ENCODE data around the gene ATP2A2. TPM values are rescaled to one million over a fixed set of nuclear protein-coding genes. Genes with fewer than 3 reads are reported as not detected.

Gene ATP2A2
- polyA plus RNA-seq, 1 experiment = 267 TPM

DNA sequence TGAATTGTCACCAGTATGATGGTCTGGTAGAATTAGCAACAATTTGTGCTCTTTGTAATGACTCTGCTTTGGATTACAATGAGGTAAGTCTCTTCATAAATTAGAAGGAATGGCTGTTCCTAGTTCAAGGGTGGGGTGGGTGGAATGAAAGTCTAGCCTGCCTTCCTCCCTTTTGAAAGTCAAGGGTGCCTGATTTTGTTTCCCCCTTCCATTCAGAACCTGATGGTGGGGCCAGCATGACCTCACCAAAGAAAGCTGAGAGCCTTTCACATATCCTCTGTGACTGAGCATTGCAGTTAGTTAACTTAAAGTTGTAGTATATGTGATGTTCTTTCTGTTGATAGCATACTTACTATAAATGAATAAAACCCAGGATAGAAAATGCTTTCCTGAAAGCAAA, 52.2 kb downstream of the ATP2A2 start:
- POLR2A ChIA-PET = no interaction called here
- DNase-seq (ENCODE audit: low read depth) = no peak
- peaks cover 48% of the 10 kb centered on the region for H3K36me3 ChIP-seq (ENCODE audit: control insufficient read depth, insufficient read depth, low read length)
- CTCF ChIA-PET = interaction anchor here (1.6 kb wide), 1 partner anchor 99 kb away, joined by 3 read pairs; no protein-coding TSS in a partner anchor
- TF ChIP-seq, protein P1, sequence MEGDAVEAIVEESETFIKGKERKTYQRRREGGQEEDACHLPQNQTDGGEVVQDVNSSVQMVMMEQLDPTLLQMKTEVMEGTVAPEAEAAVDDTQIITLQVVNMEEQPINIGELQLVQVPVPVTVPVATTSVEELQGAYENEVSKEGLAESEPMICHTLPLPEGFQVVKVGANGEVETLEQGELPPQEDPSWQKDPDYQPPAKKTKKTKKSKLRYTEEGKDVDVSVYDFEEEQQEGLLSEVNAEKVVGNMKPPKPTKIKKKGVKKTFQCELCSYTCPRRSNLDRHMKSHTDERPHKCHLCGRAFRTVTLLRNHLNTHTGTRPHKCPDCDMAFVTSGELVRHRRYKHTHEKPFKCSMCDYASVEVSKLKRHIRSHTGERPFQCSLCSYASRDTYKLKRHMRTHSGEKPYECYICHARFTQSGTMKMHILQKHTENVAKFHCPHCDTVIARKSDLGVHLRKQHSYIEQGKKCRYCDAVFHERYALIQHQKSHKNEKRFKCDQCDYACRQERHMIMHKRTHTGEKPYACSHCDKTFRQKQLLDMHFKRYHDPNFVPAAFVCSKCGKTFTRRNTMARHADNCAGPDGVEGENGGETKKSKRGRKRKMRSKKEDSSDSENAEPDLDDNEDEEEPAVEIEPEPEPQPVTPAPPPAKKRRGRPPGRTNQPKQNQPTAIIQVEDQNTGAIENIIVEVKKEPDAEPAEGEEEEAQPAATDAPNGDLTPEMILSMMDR (IDR thresholded peaks at IDR 0.05; ENCODE audit: insufficient read depth, low read depth, low read length) = no peak
- no peaks in the 10 kb centered on the region for H3K27me3 ChIP-seq (ENCODE audit: control insufficient read depth, insufficient read depth, low read length)
- H3K4me3 ChIP-seq (ENCODE audit: low read depth, low read length) = no peak overlapping the region

DNA sequence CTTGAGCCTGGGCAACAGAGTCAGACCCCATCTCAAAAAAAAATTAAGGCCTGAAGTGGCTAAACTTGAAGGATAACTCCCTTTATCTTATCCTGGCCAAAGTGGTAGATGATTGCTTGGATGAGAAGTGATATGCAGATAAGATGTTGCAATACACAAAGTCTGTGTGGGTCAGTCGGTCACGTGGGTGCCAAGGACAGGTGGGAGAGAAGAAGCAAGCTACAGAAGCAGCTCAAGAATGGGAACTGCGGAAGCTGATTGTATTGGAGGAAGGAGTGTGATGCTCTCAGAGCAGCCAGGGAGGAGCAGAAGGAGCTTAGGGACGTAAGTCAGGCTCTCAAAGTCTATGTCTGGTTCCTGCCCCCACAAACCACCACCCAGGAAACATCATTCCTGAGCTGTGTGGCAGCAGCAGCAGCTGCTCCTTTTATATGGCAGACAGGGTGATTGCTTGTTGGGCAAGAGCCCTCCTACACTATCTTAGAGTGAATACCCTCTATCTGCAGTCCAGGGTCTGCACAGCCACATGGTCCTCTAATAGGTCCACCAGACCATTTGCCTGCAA, 54.5 kb downstream of the ATP2A2 start:
- DNase-seq (ENCODE audit: low read depth) = no peak
- CTCF ChIA-PET = interaction anchor here (1.0 to 1.2 kb wide), 3 partner anchors 10 to 96 kb away, joined by 3 read pairs; no protein-coding TSS in a partner anchor
- peaks cover 56% of the 10 kb centered on the region for H3K36me3 ChIP-seq (ENCODE audit: control insufficient read depth, insufficient read depth, low read length)
- H3K27me3 ChIP-seq (ENCODE audit: control insufficient read depth, insufficient read depth, low read length) = no peaks in the 10 kb centered on the region
- no peak overlapping the region for H3K4me3 ChIP-seq (ENCODE audit: low read depth, low read length)
- POLR2A ChIA-PET = interaction anchor here (0.7 kb wide), 1 partner anchor 9 kb away, joined by 4 read pairs; no protein-coding TSS in a partner anchor
- TF ChIP-seq, protein P1 (IDR thresholded peaks at IDR 0.05; ENCODE audit: insufficient read depth, low read depth, low read length) = no peak

DNA sequence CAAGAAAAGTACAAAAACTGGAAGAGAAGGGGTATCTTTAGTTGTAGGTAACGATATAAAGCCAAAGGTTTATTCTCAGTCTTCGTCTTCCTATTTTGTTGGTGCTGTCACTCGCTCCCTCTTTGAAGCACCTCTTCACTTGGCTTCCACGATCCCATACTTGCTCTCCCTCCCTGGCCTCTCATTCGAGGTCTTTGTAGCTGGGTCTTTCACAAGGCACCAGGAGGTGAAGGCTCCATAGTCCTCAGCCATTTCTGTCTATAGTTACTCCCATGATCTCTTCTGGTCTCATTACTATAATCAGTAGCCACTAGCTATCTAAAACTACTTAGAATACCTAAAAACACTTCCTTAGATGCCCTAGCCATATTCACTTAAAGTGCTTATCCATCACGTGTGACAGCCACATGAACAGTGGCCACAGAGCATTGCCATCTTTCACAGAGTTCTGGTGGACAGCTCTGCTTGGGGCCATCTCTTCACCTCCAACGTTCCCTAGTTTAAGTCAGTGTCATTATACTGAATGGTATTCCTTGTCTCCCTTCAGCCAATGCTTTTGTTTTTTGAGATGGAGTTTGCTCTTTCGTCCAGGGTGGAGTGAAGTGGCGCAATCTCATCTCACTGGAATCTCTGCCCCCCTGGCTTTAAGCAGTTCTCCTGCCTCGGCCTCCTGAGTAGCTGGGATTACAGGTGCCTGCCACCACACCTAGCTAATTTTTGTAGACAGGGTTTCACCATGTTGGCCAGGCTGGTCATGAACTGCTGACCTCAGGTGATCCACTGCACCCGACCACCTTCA, 57.1 kb downstream of the ATP2A2 start:
- CTCF ChIA-PET = no interaction called here
- POLR2A ChIA-PET = interaction anchor here (0.6 kb wide), 1 partner anchor 93 kb away, joined by 14 read pairs; no protein-coding TSS in a partner anchor
- peaks cover 66% of the 10 kb centered on the region for H3K36me3 ChIP-seq (ENCODE audit: control insufficient read depth, insufficient read depth, low read length)

DNA sequence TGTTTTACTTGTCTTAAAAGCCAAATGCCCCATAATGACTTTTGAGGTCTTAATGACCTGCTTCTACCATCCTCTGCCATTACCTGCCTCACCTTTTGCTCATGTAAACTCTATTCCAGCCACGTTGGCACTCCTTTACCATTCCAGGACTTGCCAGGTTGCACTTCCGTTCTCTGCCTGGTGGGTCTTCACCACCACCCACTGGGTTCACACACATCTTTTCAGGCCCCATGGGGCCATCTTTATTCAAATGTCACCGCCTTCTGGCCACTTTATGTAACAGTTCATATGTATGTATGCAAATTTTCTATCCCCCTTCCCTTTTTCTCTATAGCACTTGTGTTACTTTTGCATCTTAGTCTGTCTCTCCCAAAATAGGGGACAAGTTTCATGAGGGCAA, 57.7 kb downstream of the ATP2A2 start:
- H3K4me3 ChIP-seq (ENCODE audit: low read depth, low read length) = no peak overlapping the region
- H3K27me3 ChIP-seq (ENCODE audit: control insufficient read depth, insufficient read depth, low read length) = no peaks in the 10 kb centered on the region
- peaks cover 68% of the 10 kb centered on the region for H3K36me3 ChIP-seq (ENCODE audit: control insufficient read depth, insufficient read depth, low read length)
- CTCF ChIA-PET = no interaction called here
- TF ChIP-seq, protein P1 (IDR thresholded peaks at IDR 0.05; ENCODE audit: insufficient read depth, low read depth, low read length) = no peak
- POLR2A ChIA-PET = interaction anchor here (0.6 kb wide), 1 partner anchor 92 kb away, joined by 14 read pairs; no protein-coding TSS in a partner anchor
- DNase-seq (ENCODE audit: low read depth) = no peak

More for the DNA sequence above, 57.1 kb downstream of the ATP2A2 start:
- TF ChIP-seq, protein P1 (IDR thresholded peaks at IDR 0.05; ENCODE audit: insufficient read depth, low read depth, low read length) = no peak
- Histone ChIP-seq H3K27me3 (ENCODE audit: control insufficient read depth, insufficient read depth, low read length) (no peaks in the 10 kb centered on the region), H3K4me3 (ENCODE audit: low read depth, low read length) (no peak overlapping the region)
- DNase-seq (ENCODE audit: low read depth) = no peak

Data from BJ (cell line).